Measurements from ENCODE around the gene STK38.

DNA sequence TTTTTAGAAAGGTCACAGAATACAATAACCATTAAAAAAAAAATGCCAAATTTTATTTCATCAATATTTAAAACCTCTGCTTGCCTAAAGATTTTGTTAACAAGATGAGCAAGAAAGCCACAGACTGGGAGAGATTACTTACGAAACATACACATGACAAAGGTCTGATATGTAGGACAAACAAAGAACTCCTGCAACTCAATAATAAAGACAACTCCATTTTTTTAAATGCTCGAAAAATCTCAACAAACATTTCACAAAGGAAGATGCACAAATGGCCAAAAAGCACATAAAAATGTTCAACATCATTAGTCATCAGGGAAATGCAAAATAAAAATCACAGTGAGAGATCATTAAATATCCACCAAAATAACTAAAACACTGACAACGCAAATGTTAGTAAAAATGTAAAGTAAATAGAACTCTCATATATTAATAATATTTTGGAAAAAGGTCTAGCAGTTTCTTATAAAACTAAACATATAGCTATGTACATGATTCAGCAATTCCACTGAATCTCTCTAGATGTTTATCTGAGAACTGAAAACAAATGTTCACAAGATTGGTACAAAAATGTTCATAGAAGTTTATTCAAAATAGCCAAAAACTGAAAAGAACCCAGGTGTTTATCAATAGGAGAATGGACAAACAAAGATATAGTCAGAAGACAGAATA, 10.3 kb downstream of the STK38 start:
- TF ChIP-seq, protein P1, sequence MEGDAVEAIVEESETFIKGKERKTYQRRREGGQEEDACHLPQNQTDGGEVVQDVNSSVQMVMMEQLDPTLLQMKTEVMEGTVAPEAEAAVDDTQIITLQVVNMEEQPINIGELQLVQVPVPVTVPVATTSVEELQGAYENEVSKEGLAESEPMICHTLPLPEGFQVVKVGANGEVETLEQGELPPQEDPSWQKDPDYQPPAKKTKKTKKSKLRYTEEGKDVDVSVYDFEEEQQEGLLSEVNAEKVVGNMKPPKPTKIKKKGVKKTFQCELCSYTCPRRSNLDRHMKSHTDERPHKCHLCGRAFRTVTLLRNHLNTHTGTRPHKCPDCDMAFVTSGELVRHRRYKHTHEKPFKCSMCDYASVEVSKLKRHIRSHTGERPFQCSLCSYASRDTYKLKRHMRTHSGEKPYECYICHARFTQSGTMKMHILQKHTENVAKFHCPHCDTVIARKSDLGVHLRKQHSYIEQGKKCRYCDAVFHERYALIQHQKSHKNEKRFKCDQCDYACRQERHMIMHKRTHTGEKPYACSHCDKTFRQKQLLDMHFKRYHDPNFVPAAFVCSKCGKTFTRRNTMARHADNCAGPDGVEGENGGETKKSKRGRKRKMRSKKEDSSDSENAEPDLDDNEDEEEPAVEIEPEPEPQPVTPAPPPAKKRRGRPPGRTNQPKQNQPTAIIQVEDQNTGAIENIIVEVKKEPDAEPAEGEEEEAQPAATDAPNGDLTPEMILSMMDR (IDR thresholded peaks at IDR 0.05; ENCODE audit: low read length): no peak
- TF ChIP-seq EZH2 (optimal IDR thresholded peaks at IDR 0.05; ENCODE audit: low read depth, low read length): no peak
